ENCODE measurements around the gene TGM4.
A peak's percentile ranks its signal among the peaks of the same experiment; 100 is the strongest.

TGM4 gene

GRCh38 chr3:44926921-44927320 is 52.5 kb downstream of the TGM4 start:
- Mint-ChIP-seq H3K4me1 (peaks cover 4% of the 10 kb centered on the region), H3K4me3 (no peak overlapping the region), H3K36me3 (ENCODE audit: low read depth) (peaks cover 39% of the 10 kb centered on the region), H3K9me3 (no peaks in the 10 kb centered on the region), H3K27me3 (ENCODE audit: low read depth, poor library complexity) (no peaks in the 10 kb centered on the region), H3K27ac (no peak overlapping the region)
- TF ChIP-seq, protein P1, sequence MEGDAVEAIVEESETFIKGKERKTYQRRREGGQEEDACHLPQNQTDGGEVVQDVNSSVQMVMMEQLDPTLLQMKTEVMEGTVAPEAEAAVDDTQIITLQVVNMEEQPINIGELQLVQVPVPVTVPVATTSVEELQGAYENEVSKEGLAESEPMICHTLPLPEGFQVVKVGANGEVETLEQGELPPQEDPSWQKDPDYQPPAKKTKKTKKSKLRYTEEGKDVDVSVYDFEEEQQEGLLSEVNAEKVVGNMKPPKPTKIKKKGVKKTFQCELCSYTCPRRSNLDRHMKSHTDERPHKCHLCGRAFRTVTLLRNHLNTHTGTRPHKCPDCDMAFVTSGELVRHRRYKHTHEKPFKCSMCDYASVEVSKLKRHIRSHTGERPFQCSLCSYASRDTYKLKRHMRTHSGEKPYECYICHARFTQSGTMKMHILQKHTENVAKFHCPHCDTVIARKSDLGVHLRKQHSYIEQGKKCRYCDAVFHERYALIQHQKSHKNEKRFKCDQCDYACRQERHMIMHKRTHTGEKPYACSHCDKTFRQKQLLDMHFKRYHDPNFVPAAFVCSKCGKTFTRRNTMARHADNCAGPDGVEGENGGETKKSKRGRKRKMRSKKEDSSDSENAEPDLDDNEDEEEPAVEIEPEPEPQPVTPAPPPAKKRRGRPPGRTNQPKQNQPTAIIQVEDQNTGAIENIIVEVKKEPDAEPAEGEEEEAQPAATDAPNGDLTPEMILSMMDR (IDR thresholded peaks at IDR 0.05): no peak
- no peak for DNase-seq

DNA sequence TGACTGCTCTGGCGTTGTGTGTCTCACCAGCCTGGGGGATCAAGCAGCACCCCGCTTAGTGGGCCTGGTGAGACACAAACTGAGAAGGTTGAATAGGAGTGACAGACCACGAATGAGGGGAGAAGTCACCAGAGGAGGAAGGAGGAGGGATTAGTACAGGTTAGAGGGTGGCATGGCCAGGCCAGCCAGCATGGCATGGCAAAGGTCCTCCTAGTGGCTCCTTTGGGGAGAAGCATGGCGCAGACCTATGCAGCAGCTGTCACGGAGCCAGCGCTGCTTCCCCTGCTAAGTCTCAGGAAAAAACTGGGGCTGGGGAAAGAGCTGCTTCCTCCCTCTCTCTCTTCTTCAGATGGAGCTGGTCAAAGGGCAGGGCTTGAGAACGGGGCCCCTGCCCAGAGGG is 53.0 kb downstream of the TGM4 start:
- TF ChIP-seq, protein P1 (IDR thresholded peaks at IDR 0.05): no peak
- no peak for DNase-seq
- Mint-ChIP-seq H3K27me3 (ENCODE audit: low read depth, poor library complexity) (no peaks in the 10 kb centered on the region), H3K4me3 (no peak overlapping the region), H3K9me3 (no peaks in the 10 kb centered on the region), H3K27ac (no peak overlapping the region), H3K36me3 (ENCODE audit: low read depth) (peaks cover 34% of the 10 kb centered on the region), H3K4me1 (no peaks in the 10 kb centered on the region)

DNA sequence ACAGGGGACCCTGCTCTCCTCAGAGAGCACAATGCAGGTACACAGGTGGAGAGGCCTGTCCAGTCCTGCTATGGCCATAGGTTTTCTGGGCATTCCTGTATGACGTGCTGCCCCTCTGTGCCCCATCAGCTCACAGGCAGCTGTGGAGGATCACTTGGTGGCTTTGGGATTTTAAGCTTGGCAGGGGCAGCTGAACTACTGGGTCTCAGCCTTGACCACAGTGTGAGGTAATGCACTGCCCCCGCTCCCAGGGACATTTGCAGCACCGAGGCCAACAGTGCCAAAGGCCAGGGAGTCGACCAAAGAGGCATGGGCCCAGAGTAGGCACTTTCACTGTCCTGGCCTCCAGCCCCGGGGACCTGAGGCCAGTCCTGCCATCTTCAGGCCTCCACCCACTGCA is 55.4 kb downstream of the TGM4 start:
- TF ChIP-seq, protein P1 (IDR thresholded peaks at IDR 0.05): no peak
- H3K27me3 Mint-ChIP-seq (ENCODE audit: low read depth, poor library complexity): no peaks in the 10 kb centered on the region
- no peak overlapping the region for H3K4me3 Mint-ChIP-seq
- H3K36me3 Mint-ChIP-seq (ENCODE audit: low read depth): peaks cover 40% of the 10 kb centered on the region
- no peaks in the 10 kb centered on the region for H3K4me1 Mint-ChIP-seq
- H3K9me3 Mint-ChIP-seq: no peaks in the 10 kb centered on the region
- H3K27ac Mint-ChIP-seq: peak overlapping the region; percentile 65
- DNase-seq: no peak

DNA sequence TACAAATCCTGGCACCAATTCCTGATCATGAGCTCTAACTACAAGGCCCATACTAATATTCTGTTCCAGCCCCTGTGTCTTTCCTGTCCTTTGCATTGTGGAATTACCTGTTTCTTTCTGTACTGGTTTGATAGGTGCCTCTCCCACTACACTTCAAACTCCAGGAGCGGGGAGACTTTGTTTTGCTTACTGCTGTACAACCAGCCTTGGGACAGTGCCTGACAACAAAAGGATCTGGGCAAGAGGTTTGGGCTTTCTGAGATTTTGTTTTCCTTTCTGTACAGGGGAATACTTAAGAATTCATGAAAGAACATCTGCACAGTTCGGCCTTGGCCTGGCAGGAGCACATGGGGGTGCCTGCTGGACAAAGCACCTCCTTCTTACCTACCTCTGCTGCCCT is 56.5 kb downstream of the TGM4 start:
- Mint-ChIP-seq H3K4me1 (no peaks in the 10 kb centered on the region), H3K4me3 (no peak overlapping the region)

GRCh38 chr3:44931791-44932190 is 57.4 kb downstream of the TGM4 start:
- Mint-ChIP-seq H3K27ac (no peak overlapping the region), H3K4me1 (no peaks in the 10 kb centered on the region), H3K9me3 (no peaks in the 10 kb centered on the region)

More for the DNA sequence above, 56.5 kb downstream of the TGM4 start:
- peak overlapping the region; percentile 87 for H3K27ac Mint-ChIP-seq
- H3K9me3 Mint-ChIP-seq: no peaks in the 10 kb centered on the region
- peaks cover 35% of the 10 kb centered on the region for H3K36me3 Mint-ChIP-seq (ENCODE audit: low read depth)
- DNase-seq: no peak
- TF ChIP-seq, protein P1 (IDR thresholded peaks at IDR 0.05): no peak
- no peaks in the 10 kb centered on the region for H3K27me3 Mint-ChIP-seq (ENCODE audit: low read depth, poor library complexity)

DNA sequence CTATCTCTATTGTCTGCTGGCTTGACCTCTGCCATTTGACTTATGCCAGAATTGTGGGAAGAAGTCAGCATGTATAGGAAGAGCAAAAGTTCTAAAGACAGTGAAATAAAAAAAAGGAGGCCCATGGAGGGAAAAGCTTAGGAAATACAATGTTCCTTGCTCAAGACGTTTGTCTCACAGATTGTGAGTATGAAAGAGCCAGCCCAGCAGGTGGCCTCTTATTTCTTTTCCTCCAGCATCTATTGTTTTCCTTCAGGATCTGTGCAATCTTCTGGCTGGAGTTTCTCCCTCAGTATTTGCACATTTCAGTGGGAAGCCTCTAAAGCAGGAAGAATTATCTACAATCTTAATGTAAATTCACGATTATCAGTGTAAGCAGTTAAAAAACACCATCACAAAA is 57.9 kb downstream of the TGM4 start:
- Mint-ChIP-seq H3K4me3 (no peak overlapping the region), H3K27me3 (ENCODE audit: low read depth, poor library complexity) (no peaks in the 10 kb centered on the region), H3K9me3 (no peaks in the 10 kb centered on the region), H3K36me3 (ENCODE audit: low read depth) (peaks cover 34% of the 10 kb centered on the region), H3K4me1 (no peaks in the 10 kb centered on the region), H3K27ac (no peak overlapping the region)
- no peak for DNase-seq
- TF ChIP-seq, protein P1 (IDR thresholded peaks at IDR 0.05): no peak

More at GRCh38 chr3:44931791-44932190, 57.4 kb downstream of the TGM4 start:
- TF ChIP-seq, protein P1 (IDR thresholded peaks at IDR 0.05): no peak
- DNase-seq: no peak
- peaks cover 35% of the 10 kb centered on the region for H3K36me3 Mint-ChIP-seq (ENCODE audit: low read depth)
- H3K4me3 Mint-ChIP-seq: no peak overlapping the region
- H3K27me3 Mint-ChIP-seq (ENCODE audit: low read depth, poor library complexity): no peaks in the 10 kb centered on the region

Measured in nephron progenitor cell (in vitro differentiated cells).